Measurements from ENCODE around the gene RHOG. TPM values are rescaled to one million over a fixed set of nuclear protein-coding genes. Genes with fewer than 3 reads are reported as not detected.

RHOG gene
- polyA plus RNA-seq, 3 donors, result 21.9 to 31.8 (median 28.4) TPM

DNA sequence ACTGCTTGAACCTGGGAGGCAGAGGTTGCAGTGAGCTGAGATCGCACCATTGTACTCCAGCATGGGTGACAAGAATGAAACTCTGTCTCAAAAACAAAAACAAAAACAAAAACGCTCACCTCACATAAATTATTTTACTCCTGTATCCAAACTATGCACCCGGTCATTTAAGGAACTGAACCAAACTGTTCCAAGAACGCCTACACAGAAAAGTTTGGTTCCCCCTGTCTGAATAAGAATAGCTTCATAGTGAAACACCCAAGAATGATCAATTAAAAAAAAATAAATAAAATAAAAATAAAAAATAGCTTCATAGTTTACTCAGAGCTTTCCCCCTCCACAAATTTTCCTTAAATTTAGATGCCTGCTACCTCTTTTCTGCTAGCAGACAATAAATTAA lies 57.1 kb downstream of the RHOG start:
- no peak for DNase-seq

DNA sequence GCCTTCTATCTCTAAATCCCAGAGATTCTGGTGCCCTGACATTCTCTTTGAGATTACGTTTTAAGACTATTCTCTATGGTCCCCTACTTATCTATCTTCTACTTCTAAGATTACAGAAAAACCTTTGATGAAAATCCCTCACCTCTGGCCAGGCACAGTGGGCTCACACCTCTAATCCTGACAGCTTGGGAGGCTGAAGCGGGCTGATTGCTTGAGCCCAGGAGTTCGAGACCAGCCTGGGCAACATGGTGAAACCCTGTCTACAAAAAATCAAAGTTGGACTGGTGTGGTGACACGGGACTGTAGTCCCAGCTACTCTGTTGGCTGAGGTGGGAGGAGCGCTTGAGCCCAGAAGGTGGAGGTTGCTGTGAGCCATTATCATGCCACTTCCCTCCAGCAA lies 57.8 kb downstream of the RHOG start:
- no peak for DNase-seq

- no peak for DNase-seq
Observed at GRCh38 chr11:3781423-3781822, 59.3 kb downstream of the RHOG start.

Other genes with a start within 250 kb of the RHOG start
- gene ART5, start 199.0 kb downstream of the RHOG start, polyA plus RNA-seq (ENCODE audit: insufficient read length in 3 of 3), result 1 to 10 TPM; 3.4 to 4.6 (median 3.9) TPM
- not detected for gene ART1, start 195.8 kb downstream of the RHOG start, polyA plus RNA-seq (ENCODE audit: insufficient read length in 3 of 3)
- gene CHRNA10, start 169.6 kb downstream of the RHOG start, polyA plus RNA-seq (ENCODE audit: insufficient read length in 3 of 3), result 1 to 10 TPM; 1.7 to 2.9 (median 2.9) TPM
- gene NUP98, start 43.4 kb downstream of the RHOG start, polyA plus RNA-seq (ENCODE audit: insufficient read length in 3 of 3), result 10 to 100 TPM; 61.9 to 69.5 (median 66.6) TPM
- 10 to 100 TPM; 40.7 to 57.4 (median 51.0) TPM for gene PGAP2, start 32.4 kb downstream of the RHOG start, polyA plus RNA-seq (ENCODE audit: insufficient read length in 3 of 3)
- gene STIM1, start 14.7 kb upstream of the RHOG start, polyA plus RNA-seq (ENCODE audit: insufficient read length in 3 of 3), result 10 to 100 TPM; 31.3 to 41.6 (median 33.2) TPM

Data from renal pelvis (tissue), 4 donors.